Psoas muscle (tissue), 8 donors: ENCODE measurements around the gene TIMM23. TPM values are rescaled to one million over a fixed set of nuclear protein-coding genes. Genes with fewer than 3 reads are reported as not detected.
"Not testable (repeated sequence)": the region's sequence is repeated elsewhere in the genome, so short reads cannot be mapped to it uniquely, and the experiment has no call there.

Source experiments
- ATAC-seq, 4 donors: fragments of 200-7000 bp; cut with Tn5 transposase; one replicate each; pipeline ENCODE4 v1.9.1; 2020; ENCODE audit warnings: moderate library complexity in 3 of 4, mild to moderate bottlenecking in 2 of 4
- DNase-seq, 2 donors: peaks; one replicate each; pipeline ENCODE4 v3.0.0-alpha.2; 2020
- H3K27ac ChIP-seq: fragments of 200-600 bp; one replicate; pipeline ENCODE4 v1.8.0; 2022
- H3K27me3 ChIP-seq, 3 donors: fragments of 200-600 bp in 1 of 3; one replicate each; pipeline versions ENCODE4 v1.6.1 to v1.8.0; 2013 to 2022; ENCODE audit warnings: low read length in 2 of 3, mild to moderate bottlenecking in 2 of 3, moderate library complexity in 1 of 3; ENCODE audit not compliant: insufficient read depth in 3 of 3
- H3K36me3 ChIP-seq, 2 donors: fragments of 200-600 bp in 1 of 2; one replicate each; pipeline versions ENCODE4 v1.6.1 to v1.8.0; 2013 to 2022; ENCODE audit warnings: low read depth in 1 of 2, mild to moderate bottlenecking in 1 of 2, moderate library complexity in 1 of 2; ENCODE audit not compliant: insufficient read depth in 1 of 2
- H3K4me1 ChIP-seq: fragments of 200-600 bp; one replicate; pipeline ENCODE4 v1.8.0; 2022
- H3K4me3 ChIP-seq: fragments of 200-600 bp; one replicate; pipeline ENCODE4 v1.8.0; 2022; ENCODE audit warnings: mild to moderate bottlenecking
- H3K9me3 ChIP-seq: fragments of 200-600 bp; one replicate; pipeline ENCODE4 v1.8.0; 2022
- CTCF ChIP-seq: fragments of 200-600 bp; IDR thresholded peaks from one replicate; pipeline ENCODE4 v1.8.0; 2022; ENCODE audit warnings: antibody characterized with exemption
- WGBS, 3 donors: extraction: QIAGEN DNeasy Blood & Tissue Kit; methylation state at CpG; one replicate each; pipeline versions ENCODE4 v1.1.6 to v1.1.7; 2013; 5-methylcytosine and 5-hydroxymethylcytosine counted together
- intact Hi-C, 2 donors: fragments of 100-400 bp; cut with DNase I; formaldehyde crosslinking; loops; one replicate each; pipeline versions ENCODE4 v1.11.0 to v1.14.2; 2022
- polyA plus RNA-seq, 3 donors: library from polyadenylated mRNA; stranded (reverse); fragments of 200-250 nt; gene quantifications; one replicate each; pipeline ENCODE4 v1.2.3, GENCODE V29; 2013
- total RNA-seq, 4 donors: library from RNA; stranded (reverse); fragmentation: NEBNext Ultra II Directional in 2 of 4; extraction: Animal tissue kit (Norgen Biotek cat#: 25700) in 2 of 4; gene quantifications; one replicate each; pipeline versions ENCODE4 v1.2.1 to v1.2.4, GENCODE V29; 2021 to 2023
- donor health status: healthy with polysubstance abuse.
- donor health status: DM: no; HTN: no; CAD: no; lungs with moderate emphysema.
- donor health status: Bipolar disorder and iron deficiency.
- donor health status: healthy.
- donor health status: DM: yes; HTN: yes; CAD: no.
- donor health status: DM: no; HTN: no; CAD: no.
- donor health status: DM: no; HTN: no; CAD: no.
- donor health status: DM: yes; HTN: yes; CAD: no.

Gene TIMM23
- total and polyA plus RNA-seq, 7 donors, result 82.9 to 134 (median 101) TPM

GRCh38 chr10:46000538-46000937 lies 28.2 kb downstream of the TIMM23 start:
- intact Hi-C loops, result no loop called here
- Histone ChIP-seq H3K27me3 (no peaks in the 10 kb centered on the region), H3K36me3 (peaks cover 14 to 81% of the 10 kb centered on the region in 2 donors), H3K4me3 (no peak overlapping the region), H3K27ac (no peak overlapping the region), H3K9me3 (no peaks in the 10 kb centered on the region), H3K4me1 (no peaks in the 10 kb centered on the region)
- 82 to 89% (median 86%) methylated on average over 1 of the region's 1 CpG for WGBS, 3 donors
- no peak for DNase-seq
- ATAC-seq, result no peak
- no peak for TF ChIP-seq CTCF

GRCh38 chr10:46001187-46001756 lies 29.0 kb downstream of the TIMM23 start:
- H3K36me3 ChIP-seq, result peaks cover 16 to 88% of the 10 kb centered on the region in 2 donors
- no peak overlapping the region for H3K4me3 ChIP-seq
- no peak overlapping the region for H3K27ac ChIP-seq
- no peaks in the 10 kb centered on the region for H3K4me1 ChIP-seq
- no peaks in the 10 kb centered on the region for H3K27me3 ChIP-seq
- no peaks in the 10 kb centered on the region for H3K9me3 ChIP-seq
- ATAC-seq (no peak), DNase-seq (no peak)
- TF ChIP-seq CTCF, result no peak
- intact Hi-C loops, result no loop called here
- 61 to 77% (median 71%) methylated on average over 5 of the region's 5 CpGs for WGBS, 3 donors

- 87 to 94% (median 92%) methylated on average over 7 of the region's 7 CpGs for WGBS, 3 donors
- H3K9me3 ChIP-seq, H3K4me1 ChIP-seq, H3K4me3 ChIP-seq, H3K27me3 ChIP-seq, H3K27ac ChIP-seq, ATAC-seq, intact Hi-C loops, DNase-seq: not testable (repeated sequence)
- H3K36me3 ChIP-seq, result peaks cover 16 to 96% of the 10 kb centered on the region in 2 donors
These were observed 29.9 kb downstream of the TIMM23 start for GRCh38 chr10:46002189-46002687.

GRCh38 chr10:46002916-46003693 lies 30.8 kb downstream of the TIMM23 start:
- Histone ChIP-seq H3K4me1 (no peaks in the 10 kb centered on the region), H3K4me3 (no peak overlapping the region), H3K9me3 (no peaks in the 10 kb centered on the region), H3K27ac (no peak overlapping the region), H3K27me3 (no peaks in the 10 kb centered on the region), H3K36me3 (peaks cover 16 to 96% of the 10 kb centered on the region in 2 donors)
- intact Hi-C loops, result no loop called here
- 73 to 87% (median 83%) methylated on average over 9 of the region's 9 CpGs for WGBS, 3 donors
- ATAC-seq (peak; percentile 46 to 78 (median 60)), DNase-seq (no peak)
- TF ChIP-seq CTCF, result no peak

GRCh38 chr10:46004963-46005362 lies 32.7 kb downstream of the TIMM23 start:
- no peak for DNase-seq
- H3K9me3 ChIP-seq, result no peaks in the 10 kb centered on the region
- no peaks in the 10 kb centered on the region for H3K27me3 ChIP-seq
- no peak for ATAC-seq
- WGBS, 3 donors, result 89 to 93% (median 91%) methylated on average over 2 of the region's 2 CpGs
- no peaks in the 10 kb centered on the region for H3K4me1 ChIP-seq
- H3K27ac ChIP-seq, result no peak overlapping the region
- peaks cover 16 to 97% of the 10 kb centered on the region in 2 donors for H3K36me3 ChIP-seq
- H3K4me3 ChIP-seq, result no peak overlapping the region
- TF ChIP-seq CTCF, result no peak
- intact Hi-C loops, result no loop called here
